Measurements from ENCODE around the gene RNF31. TPM values are rescaled to one million over a fixed set of nuclear protein-coding genes. Genes with fewer than 3 reads are reported as not detected.
"Not testable (repeated sequence)": the region's sequence is repeated elsewhere in the genome, so short reads cannot be mapped to it uniquely, and the experiment has no call there.

The RNF31 gene
- 10 to 100 TPM; 35.0 to 79.5 (median 46.3) TPM for total RNA-seq

DNA sequence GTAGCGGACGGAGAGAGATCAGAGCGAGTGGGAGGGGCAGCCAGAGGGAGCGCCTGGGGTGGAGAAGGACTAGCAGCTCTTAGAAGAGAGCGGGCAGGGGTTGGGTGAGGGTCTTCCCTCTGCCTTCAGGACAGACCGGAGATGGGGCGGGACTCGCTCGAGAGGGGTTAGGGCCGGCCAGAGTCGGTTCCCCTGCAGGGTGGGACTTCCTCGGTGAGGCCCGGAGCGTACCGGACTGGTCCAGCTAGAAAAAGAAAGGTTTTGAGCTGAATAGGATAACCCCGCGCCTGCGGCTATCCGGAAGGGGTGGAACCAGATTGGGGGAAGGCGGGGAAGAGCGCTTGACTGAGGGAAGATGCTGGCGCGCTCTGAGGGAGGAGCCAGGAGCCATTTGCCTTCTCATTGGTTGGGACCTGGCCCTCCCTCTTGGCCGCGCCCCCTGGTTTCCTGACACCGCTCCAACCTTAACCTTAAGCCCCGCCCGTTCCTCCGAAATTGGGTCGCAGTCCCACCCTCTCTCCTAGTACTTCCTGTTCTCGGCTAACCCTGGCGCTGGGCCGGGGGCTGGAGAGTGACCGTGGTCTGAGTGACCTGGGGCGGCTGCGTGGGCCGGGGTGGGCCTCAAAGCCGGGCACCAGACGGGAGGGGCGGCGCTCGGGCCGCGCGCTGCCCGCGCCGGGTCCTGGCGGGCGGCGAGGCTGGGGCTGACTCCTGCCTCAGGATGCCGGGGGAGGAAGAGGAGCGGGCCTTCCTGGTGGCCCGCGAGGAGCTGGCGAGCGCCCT lies at the start of gene RNF31:
TSS of gene RNF31 (plus strand) at position 521 of the 783 bp plus-strand sequence. CDS start at position 722, 201 bp downstream.
- peak within 1 kb of the TSS; percentile 70 to 89 for H3K27ac ChIP-seq
- whole genome bisulfite sequencing, 10 experiments: 0% methylated on average over 2 to 12 of the region's 57 CpGs; no CpG with 5 or more reads in 5 of the 10 experiments

DNA sequence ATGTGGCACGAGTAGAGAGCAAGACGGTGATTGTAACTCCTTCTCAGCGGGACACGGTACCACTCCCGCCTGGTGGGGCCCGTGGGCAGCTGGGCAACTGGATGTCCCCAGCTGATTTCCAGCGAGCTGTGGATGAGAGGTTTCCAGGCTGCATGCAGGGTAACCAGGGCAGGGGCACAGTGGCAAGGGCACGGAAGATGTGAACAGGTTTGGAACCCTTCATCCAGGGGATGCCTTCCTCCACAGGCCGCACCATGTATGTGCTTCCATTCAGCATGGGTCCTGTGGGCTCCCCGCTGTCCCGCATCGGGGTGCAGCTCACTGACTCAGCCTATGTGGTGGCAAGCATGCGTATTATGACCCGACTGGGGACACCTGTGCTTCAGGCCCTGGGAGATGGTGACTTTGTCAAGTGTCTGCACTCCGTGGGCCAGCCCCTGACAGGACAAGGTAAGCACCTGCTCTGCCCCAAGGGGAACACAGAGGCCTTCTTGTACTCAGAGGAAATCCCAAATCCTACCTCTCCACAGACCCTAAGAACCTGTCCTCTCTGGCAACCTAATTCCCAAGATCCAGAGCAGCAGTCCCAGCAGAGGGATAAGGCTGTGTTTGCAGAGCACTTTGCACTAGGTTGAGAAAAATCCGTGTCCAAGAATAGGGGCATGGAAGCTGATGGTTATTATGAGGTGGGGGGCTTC lies 48.9 kb upstream of the RNF31 start:
- Histone ChIP-seq H3K4me3 (no peak overlapping the region), H3K4me1 (replicated peaks in 1 of 2) (peaks cover 15% of the 10 kb centered on the region in 2 donors), H3K27ac (no peak overlapping the region)
- 88 to 100% (median 90%) methylated on average over 1 to 13 of the region's 16 CpGs; no CpG with 5 or more reads in 5 of the 10 experiments for WGBS, 10 experiments
- no peak for ATAC-seq (replicated peaks in 6 of 8)
- in situ Hi-C loops (cut with MboI; ENCODE audit: low pct_unique_long_range_greater_than_20kb in 2 of 9, low sequenced_read_pairs in 9 of 9, unreplicated experiment in 9 of 9): no loop called here

More for the DNA sequence above, at the start of gene RNF31:
- Histone ChIP-seq H3K4me3 (peak within 1 kb of the TSS; percentile 59 to 87 (median 72)), H3K4me1 (replicated peaks in 1 of 2) (peaks cover 10% of the 10 kb centered on the region in 2 donors)
- in situ Hi-C loops (cut with MboI; ENCODE audit: low pct_unique_long_range_greater_than_20kb in 2 of 9, low sequenced_read_pairs in 9 of 9, unreplicated experiment in 9 of 9): no loop called here
- peak; percentile 81 to 88 (median 83) for ATAC-seq (replicated peaks in 6 of 8)

DNA sequence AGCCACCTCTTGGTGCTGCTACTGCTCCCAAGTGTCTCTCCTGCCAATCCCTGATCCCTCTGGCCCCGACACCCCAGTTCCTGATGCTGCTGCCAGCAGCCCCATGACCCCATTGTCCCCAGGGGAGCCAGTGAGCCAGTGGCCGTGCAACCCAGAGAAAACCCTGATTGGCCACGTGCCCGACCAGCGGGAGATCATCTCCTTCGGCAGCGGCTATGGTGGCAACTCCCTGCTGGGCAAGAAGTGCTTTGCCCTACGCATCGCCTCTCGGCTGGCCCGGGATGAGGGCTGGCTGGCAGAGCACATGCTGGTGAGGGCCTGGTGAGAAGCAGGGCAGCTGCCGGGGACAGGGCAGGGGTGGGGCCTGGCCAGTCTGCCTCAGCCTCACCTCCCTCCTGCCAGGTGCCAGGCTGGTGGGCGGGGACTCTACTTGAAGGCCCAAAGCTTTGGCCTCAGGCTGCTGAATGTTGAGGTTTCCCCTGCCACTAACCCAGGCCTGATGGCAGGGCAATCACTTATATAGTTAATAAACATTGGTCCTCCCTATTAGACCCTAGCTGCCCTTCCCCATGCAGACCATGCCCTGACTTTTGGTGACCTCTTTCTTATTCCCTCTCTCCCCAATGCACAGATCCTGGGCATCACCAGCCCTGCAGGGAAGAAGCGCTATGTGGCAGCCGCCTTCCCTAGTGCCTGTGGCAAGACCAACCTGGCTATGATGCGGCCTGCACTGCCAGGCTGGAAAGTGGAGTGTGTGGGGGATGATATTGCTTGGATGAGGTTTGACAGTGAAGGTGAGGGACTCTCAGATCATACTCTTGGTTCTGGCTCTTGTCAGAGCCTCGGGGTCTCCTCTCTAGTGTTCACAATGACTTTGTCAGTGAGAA lies 48.1 kb upstream of the RNF31 start:
- Histone ChIP-seq H3K4me1 (replicated peaks in 1 of 2) (peaks cover 10 to 11% of the 10 kb centered on the region in 2 donors), H3K27ac (no peak overlapping the region), H3K4me3 (no peak overlapping the region)
- in situ Hi-C loops (cut with MboI; ENCODE audit: low pct_unique_long_range_greater_than_20kb in 2 of 9, low sequenced_read_pairs in 9 of 9, unreplicated experiment in 9 of 9): no loop called here
- 76 to 100% (median 92%) methylated on average over 1 to 5 of the region's 17 CpGs; no CpG with 5 or more reads in 5 of the 10 experiments for WGBS, 10 experiments
- no peak for ATAC-seq (replicated peaks in 6 of 8)

DNA sequence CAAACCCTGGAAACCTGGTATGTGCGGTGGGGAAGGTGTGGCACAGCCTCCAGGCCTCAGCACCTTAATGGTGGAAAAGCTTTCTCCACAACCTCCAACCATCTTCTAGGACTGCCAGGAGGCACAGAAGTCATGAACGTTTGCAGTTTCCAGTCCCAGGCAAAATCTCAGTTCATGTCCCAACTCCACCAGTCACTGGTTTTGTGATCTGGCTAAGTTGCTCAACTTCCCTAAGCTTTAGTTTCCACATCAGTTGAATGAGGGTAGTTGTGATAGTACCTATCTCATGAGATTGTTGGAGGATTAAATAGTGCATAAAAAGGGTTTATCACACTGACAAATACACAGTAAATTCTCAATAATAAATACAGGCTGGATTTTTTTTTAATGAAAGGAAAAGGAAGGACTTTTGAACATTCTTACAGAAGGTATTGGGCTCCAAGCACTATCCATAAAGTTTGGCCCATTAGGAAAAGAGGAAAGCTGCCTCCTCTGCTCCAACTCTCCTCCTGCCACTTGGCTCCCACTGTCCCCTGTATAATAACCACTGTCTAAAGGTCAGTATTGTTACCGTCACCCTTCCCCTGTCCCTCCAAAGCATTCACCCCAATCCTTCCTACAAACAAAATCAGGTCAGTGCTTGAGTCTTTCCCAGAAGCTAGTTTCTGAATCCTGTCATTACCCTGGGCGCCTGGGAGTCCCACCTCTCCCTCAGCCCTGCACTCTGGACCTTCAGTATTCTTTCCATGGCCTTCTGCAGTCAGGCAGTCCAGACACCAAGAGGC lies 46.9 kb upstream of the RNF31 start:
- no peak for ATAC-seq (replicated peaks in 6 of 8)
- 50 to 100% (median 72%) methylated on average over 1 to 3 of the region's 4 CpGs; no CpG with 5 or more reads in 3 of the 10 experiments for WGBS, 10 experiments
- peaks cover 6 to 7% of the 10 kb centered on the region in 2 donors for H3K4me1 ChIP-seq (replicated peaks in 1 of 2)
- no peak overlapping the region for H3K4me3 ChIP-seq
- in situ Hi-C loops (cut with MboI; ENCODE audit: low pct_unique_long_range_greater_than_20kb in 2 of 9, low sequenced_read_pairs in 9 of 9, unreplicated experiment in 9 of 9): no loop called here
- H3K27ac ChIP-seq: no peak overlapping the region

DNA sequence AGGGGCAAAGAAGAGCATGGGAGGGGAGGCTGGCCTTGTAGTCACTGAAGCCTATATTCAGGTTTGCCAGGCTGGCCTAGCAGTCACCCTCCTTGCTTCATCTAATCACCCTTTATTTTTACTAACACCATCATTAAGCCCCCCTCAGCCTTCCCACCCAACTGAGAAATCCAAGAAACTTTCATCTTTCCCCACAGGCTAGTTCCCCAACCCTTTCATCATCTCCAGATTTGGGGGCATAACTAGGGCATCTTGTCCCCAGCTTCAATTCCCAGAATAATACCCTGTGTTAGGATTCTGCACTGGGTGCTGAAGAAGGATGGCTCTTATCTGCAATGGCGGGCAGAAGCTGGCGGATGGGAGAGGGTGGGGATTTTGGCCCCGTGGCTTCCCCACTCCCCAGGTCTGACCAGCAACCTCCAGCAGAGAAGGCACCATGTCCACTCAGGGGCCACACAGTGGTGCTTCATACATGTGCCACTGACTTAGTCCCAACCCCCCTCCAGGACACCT lies 46.3 kb upstream of the RNF31 start:
- Histone ChIP-seq H3K4me1 (replicated peaks in 1 of 2) (peaks cover 0 to under 1% of the 10 kb centered on the region in 2 donors), H3K4me3 (no peak overlapping the region), H3K27ac (no peak overlapping the region)
- in situ Hi-C loops (cut with MboI; ENCODE audit: low pct_unique_long_range_greater_than_20kb in 2 of 9, low sequenced_read_pairs in 9 of 9, unreplicated experiment in 9 of 9): no loop called here
- no peak for ATAC-seq (replicated peaks in 6 of 8)
- 77 to 100% (median 87%) methylated on average over 1 to 3 of the region's 3 CpGs; no CpG with 5 or more reads in 7 of the 10 experiments for WGBS, 10 experiments

DNA sequence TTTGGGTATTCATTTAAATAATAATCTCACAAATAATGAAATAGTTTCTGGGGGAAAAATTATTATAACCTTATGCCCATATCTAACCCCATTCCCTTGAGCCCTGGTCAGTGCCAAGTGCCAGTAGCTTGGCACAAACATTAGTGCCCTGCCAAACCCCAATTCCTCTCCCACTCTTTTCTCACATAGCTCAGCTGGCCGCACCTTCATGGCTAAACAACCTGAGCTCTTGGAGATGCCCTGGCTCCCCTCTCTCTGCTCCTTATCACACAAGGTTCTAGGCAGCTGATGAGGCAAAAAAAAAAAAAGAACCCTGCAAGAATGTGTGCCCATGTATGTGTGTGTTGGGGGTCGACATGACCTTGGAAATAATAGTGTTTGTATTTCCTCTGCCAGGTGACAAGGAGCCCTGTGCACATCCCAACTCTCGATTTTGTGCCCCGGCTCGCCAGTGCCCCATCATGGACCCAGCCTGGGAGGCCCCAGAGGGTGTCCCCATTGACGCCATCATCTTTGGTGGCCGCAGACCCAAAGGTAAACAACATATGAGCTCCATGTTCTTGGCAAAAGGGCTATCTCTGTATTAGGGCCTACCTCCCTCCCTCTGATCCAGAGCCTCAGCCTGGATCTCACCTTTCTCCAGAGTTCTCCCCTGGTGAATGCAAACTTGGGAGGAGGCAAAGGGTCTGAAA lies 44.8 kb upstream of the RNF31 start:
- in situ Hi-C loops (cut with MboI; ENCODE audit: low pct_unique_long_range_greater_than_20kb in 2 of 9, low sequenced_read_pairs in 9 of 9, unreplicated experiment in 9 of 9): no loop called here
- Histone ChIP-seq H3K4me3 (no peak overlapping the region), H3K27ac (no peak overlapping the region), H3K4me1 (replicated peaks in 1 of 2) (no peaks in the 10 kb centered on the region)
- ATAC-seq (replicated peaks in 6 of 8): no peak
- 70 to 100% (median 85%) methylated on average over 1 to 3 of the region's 7 CpGs; no CpG with 5 or more reads in 4 of the 10 experiments for WGBS, 10 experiments

DNA sequence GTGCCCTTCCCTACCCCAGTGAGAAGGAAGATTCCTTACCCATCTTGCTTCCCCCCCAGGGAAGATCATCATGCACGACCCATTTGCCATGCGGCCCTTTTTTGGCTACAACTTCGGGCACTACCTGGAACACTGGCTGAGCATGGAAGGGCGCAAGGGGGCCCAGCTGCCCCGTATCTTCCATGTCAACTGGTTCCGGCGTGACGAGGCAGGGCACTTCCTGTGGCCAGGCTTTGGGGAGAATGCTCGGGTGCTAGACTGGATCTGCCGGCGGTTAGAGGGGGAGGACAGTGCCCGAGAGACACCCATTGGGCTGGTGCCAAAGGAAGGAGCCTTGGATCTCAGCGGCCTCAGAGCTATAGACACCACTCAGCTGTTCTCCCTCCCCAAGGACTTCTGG lies 43.8 kb upstream of the RNF31 start:
- H3K27ac ChIP-seq: no peak overlapping the region
- 71 to 100% (median 87%) methylated on average over 1 to 7 of the region's 13 CpGs; no CpG with 5 or more reads in 6 of the 10 experiments for WGBS, 10 experiments
- no peaks in the 10 kb centered on the region for H3K4me1 ChIP-seq (replicated peaks in 1 of 2)
- no peak overlapping the region for H3K4me3 ChIP-seq
- in situ Hi-C loops (cut with MboI; ENCODE audit: low pct_unique_long_range_greater_than_20kb in 2 of 9, low sequenced_read_pairs in 9 of 9, unreplicated experiment in 9 of 9): no loop called here
- ATAC-seq (replicated peaks in 6 of 8): no peak

DNA sequence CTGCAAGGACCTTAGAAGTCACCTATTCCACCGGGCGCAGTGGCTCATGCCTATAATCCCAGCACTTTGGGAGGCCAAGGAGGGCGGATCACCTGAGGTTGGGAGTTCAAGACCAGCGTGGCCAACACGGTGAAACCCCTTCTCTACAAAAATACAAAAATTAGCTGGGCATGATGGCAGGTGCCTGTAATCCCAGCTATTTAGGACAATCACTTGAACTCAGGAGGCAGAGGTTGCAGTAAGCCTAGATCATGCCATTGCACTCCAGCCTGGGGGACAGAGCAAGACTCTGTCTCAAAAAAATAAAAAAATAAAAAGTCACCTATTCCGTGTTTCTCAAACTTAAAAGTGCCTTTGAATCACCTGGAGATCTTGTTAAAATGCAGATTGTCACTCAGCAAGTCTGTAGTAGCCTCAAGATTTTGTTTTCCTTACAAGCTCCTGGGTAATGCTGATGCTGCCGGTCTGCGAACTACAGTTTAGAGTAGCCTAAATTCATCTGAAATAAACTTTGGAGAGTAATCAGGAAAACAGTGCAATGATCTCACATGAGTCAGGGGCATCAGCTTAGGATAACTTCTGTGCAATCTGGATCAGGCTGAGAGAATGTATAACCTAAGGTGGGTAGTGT lies 41.6 kb upstream of the RNF31 start:
- 80 to 100% (median 92%) methylated on average over 1 to 8 of the region's 8 CpGs; no CpG with 5 or more reads in 2 of the 10 experiments for WGBS, 10 experiments
- in situ Hi-C loops (cut with MboI; ENCODE audit: low pct_unique_long_range_greater_than_20kb in 2 of 9, low sequenced_read_pairs in 9 of 9, unreplicated experiment in 9 of 9); H3K4me1 ChIP-seq (replicated peaks in 1 of 2); H3K4me3 ChIP-seq; ATAC-seq (replicated peaks in 6 of 8); H3K27ac ChIP-seq: not testable (repeated sequence)

DNA sequence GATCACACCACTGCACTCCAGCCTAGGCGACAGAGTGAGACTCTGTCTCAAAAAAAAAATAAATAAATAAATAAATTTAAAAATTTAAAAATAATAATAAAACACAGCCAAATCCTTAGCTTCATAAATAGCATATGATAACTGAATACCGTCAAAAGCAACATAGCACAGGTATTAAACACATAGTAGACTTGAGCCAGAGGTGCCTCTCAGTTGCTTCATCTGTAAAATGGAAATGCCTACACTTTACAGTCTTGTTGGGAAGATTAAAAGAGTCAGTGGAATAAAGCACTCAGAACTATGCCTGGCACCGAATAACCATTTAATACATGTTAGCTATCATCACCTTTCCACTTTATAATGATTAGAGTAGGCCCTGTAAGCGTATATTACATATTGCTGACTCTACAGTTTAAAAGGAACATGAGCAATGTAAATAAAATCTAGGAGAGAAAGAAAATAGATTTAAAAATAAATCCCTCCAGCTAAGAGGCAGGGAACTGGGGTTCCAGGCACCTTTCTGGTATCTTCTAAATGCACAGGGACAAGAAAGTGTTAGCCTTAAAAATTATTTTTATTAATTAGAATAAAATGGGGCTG lies 40.5 kb upstream of the RNF31 start:
- in situ Hi-C loops (cut with MboI; ENCODE audit: low pct_unique_long_range_greater_than_20kb in 2 of 9, low sequenced_read_pairs in 9 of 9, unreplicated experiment in 9 of 9): no loop called here
- ATAC-seq (replicated peaks in 6 of 8): no peak
- no peaks in the 10 kb centered on the region for H3K4me1 ChIP-seq (replicated peaks in 1 of 2)
- no peak overlapping the region for H3K27ac ChIP-seq
- 55 to 92% (median 77%) methylated on average over 2 to 4 of the region's 4 CpGs for WGBS, 10 experiments
- H3K4me3 ChIP-seq: no peak overlapping the region

DNA sequence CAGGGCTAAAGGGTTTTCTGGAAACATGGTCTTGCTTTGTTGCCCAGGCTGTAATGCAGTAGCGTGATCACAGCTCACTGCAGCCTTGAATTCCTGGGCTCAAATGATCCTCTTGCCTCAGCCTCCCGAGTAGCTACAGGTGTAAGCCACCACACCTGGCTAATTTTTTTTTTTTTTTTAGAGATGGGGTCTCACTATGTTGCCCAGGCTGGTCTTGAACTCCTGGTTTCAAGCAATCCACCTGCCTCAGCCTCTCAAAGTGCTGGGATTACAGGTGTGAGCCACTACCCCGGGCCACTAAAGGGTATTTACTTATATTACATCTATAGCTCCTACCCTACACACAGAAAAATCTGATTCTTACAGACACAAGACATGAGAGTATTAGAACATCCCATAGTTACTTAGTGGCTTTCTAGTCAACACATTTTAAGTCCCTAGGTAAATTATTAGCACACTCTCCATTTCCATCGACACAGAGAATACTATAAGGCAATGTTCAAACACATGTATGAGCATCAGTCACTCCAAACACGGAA lies 38.9 kb upstream of the RNF31 start:
- peak in 2 of 8 experiments; percentile 15 to 31 for ATAC-seq (replicated peaks in 6 of 8)
- Histone ChIP-seq H3K27ac (no peak overlapping the region), H3K4me1 (replicated peaks in 1 of 2) (no peaks in the 10 kb centered on the region), H3K4me3 (no peak overlapping the region)
- in situ Hi-C loops (cut with MboI; ENCODE audit: low pct_unique_long_range_greater_than_20kb in 2 of 9, low sequenced_read_pairs in 9 of 9, unreplicated experiment in 9 of 9): no loop called here
- WGBS, 10 experiments: 17 to 80% (median 50%) methylated on average over 2 to 5 of the region's 5 CpGs; no CpG with 5 or more reads in 1 of the 10 experiments

DNA sequence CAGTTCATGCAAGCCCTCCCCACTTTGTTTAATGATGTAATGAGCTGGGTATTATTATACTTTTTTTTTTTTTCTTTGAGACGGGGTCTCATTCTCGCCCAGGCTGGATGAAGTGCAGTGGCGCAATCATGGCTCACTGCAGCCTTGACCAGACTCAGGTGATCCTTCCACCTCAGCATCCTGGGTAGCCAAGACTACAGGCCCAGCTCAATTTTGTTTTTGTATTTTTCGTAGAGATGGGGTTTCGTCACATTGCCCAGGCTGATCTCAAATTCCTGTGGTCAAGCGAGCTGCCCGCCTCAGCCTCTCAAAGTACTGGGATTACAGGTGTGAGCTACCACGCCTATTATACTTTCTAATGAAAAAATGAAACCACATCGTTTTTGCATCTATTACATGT lies 37.2 kb upstream of the RNF31 start:
- no peak overlapping the region for H3K27ac ChIP-seq
- in situ Hi-C loops (cut with MboI; ENCODE audit: low pct_unique_long_range_greater_than_20kb in 2 of 9, low sequenced_read_pairs in 9 of 9, unreplicated experiment in 9 of 9): no loop called here

More for the DNA sequence above, 37.2 kb upstream of the RNF31 start:
- H3K4me1 ChIP-seq (replicated peaks in 1 of 2): no peaks in the 10 kb centered on the region
- WGBS, 10 experiments: 50 to 95% (median 80%) methylated on average over 2 to 8 of the region's 9 CpGs; no CpG with 5 or more reads in 3 of the 10 experiments
- ATAC-seq (replicated peaks in 6 of 8): no peak
- no peak overlapping the region for H3K4me3 ChIP-seq
